HG03025 (cell line): ENCODE data around the gene CCT5.
A peak's percentile ranks its signal among the peaks of the same experiment; 100 is the strongest.
"Not testable (repeated sequence)": the region's sequence is repeated elsewhere in the genome, so short reads cannot be mapped to it uniquely, and the experiment has no call there.

Source experiments
- ATAC-seq: cut with Tn5 transposase; IDR thresholded peaks from one replicate; pipeline ENCODE4 v1.9.1; 2021; ENCODE audit warnings: mild to moderate bottlenecking, moderate library complexity; ENCODE audit not compliant: unreplicated experiment, low FRiP score

CCT5 gene

DNA sequence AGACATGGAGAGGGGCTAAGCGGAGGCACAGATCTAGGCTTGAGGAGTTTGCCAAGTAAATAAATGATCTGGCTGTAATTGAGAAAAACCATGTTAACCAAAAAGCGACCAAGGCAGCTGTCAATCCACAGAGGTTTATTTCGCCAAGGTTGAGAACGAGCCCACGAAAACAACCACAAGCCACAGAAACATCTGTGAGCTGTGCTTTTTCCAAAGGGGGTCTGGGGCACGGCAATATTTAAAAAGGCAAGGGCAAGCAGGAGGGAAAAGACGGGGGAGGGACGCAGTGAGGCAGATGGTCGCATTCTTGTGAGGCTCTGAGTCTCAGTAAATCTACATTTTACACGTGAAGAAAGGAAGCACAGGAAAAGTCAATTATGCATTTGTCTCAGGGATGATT lies 25.4 kb downstream of the CCT5 start:
- ATAC-seq = no peak

DNA sequence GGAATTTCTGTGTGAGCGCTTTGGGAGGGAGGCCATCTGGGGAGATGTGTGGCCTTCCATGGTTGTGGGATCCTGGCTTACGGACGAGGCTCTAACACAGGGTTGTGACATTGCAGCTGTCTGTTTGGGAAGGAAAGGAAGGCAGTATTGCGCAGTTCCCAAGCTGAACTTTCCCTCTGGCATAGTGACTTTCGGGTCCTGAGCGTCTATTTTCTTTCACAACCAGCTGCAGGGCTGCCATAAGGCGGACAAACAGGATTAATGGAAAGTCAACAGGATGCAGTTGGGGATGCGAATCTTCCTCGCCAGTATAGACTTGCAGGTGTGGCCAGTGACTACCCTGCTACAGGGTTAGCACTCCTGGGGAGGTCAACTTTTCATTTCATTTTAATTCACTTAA lies 25.9 kb downstream of the CCT5 start:
- ATAC-seq = no peak

DNA sequence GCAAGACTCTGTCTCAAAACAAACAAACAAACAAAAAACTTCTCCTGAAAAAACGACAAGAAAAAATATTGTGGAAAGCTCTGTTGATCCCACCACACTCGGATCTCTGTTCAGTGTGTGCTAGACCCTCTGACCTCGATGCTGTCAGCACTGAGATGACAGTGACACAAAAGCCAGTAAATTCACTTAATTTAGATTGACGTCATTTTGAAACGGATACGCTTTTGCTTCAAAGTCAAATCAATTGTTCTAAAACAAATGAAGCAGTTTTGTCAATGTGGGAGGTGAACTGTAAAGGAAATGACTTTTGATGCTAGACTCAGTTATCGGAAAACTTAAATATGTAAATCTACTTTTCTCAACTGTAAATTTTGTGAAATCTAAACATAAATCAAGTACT lies 26.6 kb downstream of the CCT5 start:
- no peak for ATAC-seq

DNA sequence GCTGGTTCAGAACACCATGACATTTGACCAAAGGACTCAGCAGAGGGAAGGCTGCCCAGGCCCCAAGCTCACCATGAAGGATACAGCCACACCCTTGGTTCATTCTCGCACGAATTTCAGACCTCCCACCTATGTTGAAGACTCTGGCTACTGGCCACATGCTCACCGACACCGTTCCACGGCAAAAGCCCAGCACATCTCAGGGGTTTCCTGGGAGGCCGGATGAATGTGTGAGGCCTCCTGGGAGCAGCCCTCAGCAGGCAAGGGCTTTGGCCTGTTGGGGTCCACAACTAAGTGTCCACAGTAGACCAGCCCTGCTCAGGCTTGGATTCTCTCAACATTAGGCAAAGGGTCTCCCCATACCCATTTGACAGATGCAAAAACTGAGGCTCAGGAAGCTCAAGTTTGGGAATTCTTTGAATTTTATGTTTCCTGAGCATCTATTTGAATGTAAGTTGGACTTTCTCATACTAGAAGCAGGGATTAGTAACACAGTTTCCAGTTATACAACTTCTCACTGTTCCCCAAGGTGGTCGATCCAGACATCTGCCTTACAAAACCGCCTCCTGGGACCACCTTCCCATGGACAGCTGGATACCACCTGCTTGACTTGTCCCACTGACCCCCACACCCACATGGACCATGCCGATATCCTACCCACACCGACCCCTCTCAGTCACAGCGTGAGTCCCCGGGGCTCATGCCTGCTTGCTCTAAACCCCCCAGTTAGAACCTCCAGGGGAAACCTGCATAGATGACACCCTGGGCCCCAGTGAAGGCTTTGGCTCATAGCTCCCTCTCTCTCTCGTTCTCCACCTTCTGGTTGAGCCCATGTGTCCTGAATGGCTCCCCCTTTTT lies 27.9 kb downstream of the CCT5 start:
- no peak for ATAC-seq

DNA sequence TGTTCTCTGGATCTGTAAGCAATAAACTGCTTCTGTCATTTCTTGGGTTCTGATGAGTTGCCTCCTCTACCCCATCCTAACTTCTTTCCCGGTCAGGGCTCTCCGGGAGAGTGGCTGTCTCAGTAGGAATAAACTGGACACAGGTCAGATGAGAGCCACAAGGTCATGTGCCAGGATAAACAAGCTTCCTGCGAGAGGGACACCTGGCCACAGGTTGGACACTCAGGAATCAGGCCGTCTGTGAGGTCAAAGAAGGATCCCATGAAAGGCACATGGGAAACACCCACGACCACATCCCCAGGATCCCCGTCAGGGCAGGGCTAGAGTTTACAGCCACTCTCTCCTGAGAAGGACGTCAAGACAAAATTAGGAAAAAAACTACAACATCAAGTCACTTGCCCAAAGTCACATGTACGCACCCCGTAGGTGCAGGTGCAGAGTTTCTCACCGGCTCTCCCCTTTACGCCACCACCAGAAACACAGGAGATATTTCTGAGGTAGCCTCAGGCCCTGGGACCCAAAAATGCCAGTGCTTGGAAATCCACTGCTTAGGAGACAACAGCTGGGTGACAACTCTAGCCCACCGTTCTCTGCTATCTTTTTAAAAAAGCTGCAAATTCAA lies 28.7 kb downstream of the CCT5 start:
- ATAC-seq = no peak

DNA sequence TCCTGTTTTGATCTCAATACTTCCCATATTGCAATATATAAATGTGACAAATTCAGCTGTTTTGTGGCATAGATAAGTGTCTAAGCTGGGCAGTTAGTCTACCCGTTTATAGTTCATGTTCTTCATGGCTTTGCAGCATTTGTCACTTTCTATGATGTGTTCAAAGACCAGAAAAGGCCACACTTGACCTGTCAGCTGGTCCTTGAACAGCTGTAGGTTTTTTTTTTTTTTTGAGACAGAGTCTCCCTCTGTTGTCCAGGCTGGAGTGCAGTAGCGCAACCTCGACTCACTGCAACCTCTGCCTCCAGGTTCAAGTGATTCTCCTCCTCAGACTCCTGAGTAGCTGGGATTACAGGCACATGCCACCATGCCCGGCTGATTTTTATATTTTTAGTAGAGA lies 29.2 kb downstream of the CCT5 start:
- no peak for ATAC-seq

DNA sequence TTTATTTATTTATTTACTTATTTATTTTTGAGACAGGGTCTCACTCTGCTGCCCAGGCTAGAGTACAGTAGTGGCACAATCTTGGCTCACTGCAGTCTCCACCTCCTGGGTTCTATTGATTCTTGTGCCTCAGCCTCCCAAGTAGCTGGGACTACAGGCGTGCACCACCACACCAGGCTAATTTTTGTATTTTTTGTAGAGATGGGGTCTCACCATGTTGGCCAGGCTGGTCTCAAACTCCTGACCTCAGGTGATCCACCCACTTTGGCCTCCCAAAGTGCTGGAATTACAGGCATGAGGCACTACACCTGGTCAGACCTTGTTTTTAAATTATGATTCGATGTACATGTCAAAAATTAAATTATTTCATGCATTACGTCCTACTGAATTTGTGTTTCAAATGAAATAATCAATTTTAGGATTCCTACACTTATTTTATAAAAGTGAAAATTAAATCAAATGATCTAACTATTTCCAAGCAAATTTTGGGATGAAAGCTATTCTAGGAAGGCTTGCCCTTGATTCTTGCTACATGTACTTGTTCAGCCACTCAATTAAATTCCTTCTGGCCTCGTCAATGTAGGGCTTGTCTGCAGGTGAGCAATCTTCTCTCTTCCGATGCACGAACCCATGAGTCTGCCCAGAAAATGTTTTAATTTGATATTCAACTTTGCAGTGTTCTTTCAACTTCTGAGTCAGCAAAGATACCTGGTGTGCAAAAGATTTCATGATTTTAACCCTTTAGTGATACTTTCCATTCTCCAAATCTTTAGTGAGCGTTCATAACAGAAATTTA lies 30.0 kb downstream of the CCT5 start:
- ATAC-seq = no peak

DNA sequence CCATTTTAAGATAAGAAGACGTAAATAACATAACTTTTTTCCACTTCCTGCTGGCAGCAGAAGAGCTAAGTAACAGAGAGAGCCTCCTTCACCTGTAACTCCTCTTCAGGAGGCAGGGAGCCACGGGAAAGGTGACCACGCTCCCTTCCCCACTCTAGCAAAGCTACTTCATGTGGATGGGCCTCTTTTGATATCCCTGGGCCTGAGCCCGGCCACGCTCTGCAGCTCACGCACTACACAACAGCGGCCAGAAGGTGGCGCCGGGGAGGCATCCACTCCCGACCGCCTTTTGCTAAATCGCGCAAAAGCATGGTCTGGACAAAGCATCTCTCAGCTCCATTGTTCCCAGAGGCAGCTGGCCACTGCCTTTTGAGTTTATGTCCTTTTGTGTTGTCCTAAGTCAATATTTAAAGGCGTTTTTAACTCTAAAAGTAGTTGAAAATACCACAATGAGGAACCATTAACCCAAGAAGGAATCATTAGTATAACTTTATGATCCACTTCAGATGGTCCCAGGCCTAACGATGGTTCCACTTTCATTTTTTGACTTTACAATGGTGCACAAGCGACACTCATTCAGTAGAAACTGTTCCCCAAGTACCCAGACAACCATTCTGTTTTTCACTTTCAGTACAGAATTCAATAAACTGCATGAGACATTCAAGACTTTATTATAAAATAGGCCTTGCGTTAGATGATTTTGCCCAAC lies 34.0 kb downstream of the CCT5 start:
- peak; percentile 83 for ATAC-seq

DNA sequence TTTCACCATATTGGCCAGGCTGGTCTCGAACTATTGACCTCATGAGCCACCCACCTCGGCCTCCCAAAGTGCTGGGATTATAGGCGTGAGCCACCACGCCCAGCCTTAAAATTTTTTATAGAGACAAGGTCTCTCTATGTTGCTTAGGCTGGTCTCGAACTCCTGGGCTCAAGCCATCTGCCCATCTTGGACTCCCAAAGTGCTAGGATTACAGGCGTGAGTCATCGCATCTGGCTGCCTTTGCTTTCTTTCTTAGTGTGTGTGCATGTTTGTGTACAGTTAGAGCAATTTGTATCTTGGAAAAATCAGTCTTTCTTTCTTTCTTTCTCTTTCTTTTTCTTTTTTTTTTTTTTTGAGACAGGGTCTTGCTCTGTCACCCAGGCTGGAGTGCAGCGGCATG lies 35.3 kb downstream of the CCT5 start:
- not testable (repeated sequence) for ATAC-seq

DNA sequence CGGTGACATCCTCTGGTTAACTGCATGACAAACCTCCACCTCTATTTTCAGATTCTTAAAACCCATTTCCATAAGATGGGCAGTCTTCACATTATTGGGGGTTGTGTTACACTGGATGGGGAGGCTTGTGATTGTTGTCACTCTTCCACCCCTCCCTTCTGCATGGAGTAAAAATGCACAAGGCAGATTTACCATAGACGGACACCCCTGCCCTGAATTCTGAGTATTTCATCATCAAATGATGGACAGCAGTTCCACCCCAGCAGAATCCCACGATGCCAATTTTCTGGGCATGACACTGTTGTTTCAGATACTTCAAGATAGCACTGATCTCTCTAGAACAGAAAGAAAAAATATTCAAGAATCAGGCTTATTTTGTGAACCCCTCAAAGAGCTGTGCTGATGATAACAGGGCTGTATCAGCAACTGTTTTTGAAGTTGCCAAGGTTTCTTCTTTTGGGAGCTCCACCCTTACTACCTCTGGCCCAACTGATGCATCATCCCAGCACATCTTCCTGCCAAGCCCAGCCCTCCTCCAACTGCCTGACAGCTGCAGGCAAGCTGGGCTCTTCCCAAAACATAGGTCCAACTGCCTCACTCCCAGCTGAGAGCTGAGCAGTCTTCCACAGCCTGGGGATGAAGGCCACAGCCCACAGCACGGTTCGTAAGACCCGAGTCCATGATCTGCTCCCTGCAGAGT lies 36.2 kb downstream of the CCT5 start:
- no peak for ATAC-seq

DNA sequence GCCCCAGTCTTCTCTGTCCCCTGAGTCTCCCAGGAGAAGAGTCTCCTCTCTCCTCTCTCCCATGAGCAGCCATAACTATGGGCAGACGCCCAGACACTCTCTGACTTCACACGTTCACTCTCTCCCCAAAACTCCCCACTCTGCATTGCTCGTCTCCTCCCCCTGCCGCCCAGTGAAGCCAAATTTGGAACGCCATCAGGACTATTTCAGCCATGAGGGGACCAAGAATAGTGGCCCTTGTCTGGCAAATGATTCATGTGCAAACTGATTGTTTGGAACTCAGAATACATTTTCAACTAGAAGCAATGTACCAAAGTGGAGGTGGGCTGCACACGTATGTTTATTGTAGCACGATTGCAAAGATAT lies 36.8 kb downstream of the CCT5 start:
- no peak for ATAC-seq

DNA sequence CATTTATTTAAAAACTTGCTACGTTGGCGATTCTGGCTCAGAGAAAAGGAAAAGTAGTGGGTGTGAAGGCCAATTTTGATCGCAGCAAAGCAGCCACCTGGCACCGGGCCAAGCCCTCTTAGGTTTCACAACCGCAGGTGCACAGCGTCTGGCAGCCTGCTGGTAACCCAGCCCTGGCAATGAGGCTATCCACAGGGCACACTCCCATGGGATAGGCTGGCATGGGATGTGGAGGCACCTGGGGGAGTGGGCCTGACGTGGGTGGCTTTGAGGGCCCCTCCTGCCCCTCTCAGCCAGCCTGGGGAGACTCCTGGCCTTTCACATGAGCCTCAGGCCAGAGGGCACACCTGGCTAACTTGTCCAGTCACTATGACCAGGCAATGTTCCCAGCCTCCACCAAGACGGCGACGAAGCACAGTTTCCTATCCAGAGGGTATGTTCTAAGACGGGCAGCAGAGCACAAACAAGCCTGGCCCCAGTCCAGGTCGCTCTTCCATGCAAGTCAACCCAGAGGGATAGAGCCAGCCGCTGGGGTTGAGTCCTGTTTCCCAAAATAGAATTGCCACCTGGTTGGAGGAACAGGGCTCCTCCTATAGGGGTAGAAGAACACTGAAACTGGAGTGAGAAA lies 38.6 kb downstream of the CCT5 start:
- ATAC-seq = peak; percentile 57

DNA sequence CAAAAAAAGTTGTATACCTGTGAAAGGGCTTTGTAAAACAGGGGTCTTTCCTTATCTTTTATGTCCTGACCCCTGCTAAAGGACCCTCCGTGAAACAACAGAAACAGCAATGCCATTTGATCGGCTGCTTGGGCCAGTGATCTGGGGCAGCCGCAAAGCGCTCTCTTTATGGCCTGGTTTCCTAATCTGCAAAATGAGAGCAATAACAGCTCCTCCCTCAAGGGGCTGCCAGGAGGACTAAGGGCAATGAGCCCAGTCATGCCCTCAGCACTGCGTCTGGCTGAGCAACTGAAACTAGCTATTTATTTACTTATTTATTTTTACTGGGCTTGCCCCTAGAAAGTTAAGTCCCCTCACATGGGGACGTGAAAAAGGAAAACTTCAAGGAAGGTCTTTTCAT lies 39.3 kb downstream of the CCT5 start:
- no peak for ATAC-seq

DNA sequence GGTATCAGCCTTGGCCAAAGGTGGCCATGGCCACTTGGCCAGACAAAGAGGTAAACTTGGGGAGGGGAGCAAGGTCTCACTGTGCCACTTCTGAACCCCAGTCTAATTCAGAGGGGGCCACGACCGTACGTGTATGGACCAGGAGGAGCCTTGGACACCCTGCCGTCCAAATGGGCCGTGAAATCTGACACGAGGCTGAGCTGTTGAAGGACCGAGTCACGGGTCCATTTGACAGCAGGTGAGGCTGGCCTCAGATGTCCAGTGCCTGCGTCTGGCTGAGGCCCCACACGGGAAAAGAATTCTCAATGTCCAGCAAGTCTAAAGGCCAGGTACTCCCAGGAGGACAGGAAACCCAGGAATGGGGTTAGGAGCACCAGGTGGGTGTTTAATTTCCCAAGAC lies 39.9 kb downstream of the CCT5 start:
- ATAC-seq = no peak

DNA sequence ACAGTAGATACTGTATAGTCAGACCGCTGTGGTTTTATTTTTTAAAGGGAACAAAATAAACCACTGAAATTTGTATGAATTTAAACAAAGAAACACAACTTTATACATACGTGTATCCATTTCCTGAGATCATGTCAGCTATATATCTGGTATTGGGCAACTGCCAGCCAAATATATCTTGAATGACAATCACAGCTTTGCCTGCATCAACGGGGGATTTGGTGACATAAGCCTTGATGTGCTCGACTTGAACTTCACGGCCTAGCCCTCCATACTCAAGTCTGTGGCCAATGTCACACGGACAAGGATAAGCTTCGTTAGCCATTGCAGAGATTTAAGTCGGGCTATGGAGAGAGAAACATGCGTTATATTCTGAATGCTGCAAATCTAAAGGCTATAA lies 40.4 kb downstream of the CCT5 start:
- no peak for ATAC-seq

DNA sequence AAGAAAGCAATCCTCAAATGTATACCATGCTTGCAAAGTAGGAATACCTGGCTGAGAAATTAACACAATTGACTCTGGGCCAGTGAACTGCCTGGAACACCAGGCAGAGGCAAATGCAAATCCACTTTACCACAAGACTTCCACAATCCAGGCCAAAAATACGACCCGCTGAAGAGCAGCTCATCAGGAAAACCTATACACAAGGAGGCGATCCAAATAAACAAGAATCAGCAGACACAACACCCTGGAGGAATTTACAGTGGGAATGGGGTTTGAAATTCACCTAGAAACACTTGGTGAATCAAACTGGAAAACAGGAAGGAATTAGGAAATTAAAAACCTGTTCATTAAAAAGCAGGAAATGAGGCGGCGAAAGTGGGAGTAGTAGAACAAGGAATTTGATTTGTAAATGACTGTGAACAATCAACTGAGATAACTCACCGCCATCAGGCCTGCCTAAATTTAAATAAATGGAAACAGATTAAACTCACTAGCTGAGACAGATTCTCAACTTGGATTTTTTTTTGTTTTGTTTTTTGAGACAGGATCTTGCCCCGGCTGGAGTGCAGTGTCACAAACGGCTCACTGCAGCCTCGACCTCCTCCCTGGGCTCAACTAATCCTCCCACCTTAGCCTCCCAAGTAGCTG lies 41.7 kb downstream of the CCT5 start:
- ATAC-seq = no peak

DNA sequence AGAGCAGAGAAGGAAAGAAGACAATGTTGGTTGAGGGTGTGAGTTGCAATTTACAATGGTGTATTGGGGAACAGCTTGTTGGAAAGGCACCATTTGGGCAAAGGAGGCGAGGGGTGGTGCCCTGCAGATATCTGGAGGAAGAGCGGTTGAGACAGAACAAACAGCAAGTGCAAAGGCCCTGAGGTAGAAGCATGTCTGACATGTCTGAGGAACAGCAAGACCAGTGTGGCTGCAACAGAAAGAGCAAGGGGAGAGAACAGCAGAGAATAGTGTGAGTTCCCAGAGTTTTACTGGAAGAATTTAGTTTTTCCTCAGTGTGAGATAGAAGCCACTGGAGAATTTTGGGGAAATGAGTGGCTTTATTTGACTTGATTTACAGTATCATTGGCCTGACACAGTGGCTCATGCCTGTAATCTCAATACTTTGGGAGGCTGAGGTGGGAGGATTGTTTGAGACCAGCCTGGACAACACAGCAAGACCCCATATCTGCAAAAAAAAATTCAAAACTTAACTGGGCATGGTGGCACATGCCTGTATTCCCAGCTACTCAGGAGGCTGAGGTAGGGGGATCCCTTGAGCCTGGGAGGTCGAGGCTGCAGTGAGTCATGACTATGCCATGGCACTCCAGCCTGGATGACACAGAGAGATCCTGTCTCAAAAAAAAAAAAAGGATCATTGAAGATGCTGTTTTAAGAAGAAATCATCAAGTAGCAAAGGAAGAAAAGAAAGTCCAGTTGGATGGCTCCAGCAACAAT lies 44.0 kb downstream of the CCT5 start:
- no peak for ATAC-seq

DNA sequence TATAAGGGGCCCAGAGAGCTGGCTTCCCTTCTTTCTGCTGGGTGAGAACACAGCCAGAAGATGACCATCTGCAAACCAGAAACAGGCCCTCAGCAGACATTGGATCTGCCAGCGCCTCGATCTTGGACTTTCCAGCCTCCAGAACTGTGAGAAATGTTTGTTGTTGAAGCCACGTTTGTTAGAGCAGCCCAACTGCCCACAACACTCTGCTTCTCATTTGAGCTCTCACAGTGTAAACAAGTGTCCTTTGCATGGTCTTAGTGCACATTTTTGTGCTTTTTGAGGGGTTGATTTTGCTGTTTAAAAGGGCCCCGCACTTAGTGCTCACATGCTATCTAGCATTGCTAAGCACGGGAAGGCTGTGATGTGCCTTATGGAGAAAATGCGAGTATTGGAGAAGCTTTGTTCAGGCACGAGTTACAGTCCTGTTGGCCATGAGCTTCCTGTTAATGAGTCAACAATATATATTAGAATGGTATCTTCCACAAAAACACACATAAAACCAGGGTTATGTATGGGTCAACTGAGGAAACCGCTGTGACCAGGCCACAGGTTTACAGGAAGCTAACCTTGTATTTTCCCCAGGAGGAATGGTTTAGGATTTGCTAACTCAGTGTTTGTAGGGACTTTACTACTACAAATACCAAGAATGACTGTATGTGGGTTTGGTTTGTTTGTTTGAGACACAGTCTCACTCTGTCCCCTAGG lies 45.7 kb downstream of the CCT5 start:
- no peak for ATAC-seq
